ENCODE results near the gene CCDC13.
"Not testable (repeated sequence)": the region's sequence is repeated elsewhere in the genome, so short reads cannot be mapped to it uniquely, and the experiment has no call there.

The CCDC13 gene, protein sequence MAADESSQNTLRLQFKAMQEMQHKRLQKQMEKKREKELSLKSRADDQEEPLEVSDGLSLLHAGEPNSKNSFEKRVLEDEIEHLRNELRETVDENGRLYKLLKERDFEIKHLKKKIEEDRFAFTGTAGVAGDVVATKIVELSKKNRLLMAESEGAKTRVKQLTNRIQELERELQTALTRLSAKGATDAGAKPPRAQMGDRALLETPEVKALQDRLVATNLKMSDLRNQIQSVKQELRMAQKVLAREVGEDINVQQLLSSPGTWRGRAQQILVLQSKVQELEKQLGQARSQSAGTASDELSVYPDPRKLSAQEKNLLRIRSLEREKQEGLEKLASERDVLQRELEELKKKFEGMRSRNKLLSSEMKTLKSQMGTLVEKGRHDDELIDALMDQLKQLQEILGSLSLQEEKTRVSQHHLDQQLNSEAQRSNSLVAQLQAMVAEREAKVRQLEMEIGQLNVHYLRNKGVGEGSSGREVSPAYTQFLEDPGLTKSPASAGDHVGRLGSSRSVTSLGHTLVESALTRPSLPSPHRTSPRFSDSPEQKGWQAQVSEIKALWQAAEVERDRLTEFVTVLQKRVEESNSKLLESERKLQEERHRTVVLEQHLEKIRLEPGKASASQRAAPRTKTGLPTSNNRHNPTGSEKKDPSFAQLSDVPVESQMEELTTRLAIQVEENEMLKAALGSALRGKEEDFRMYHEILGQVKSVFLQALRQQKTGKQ

DNA sequence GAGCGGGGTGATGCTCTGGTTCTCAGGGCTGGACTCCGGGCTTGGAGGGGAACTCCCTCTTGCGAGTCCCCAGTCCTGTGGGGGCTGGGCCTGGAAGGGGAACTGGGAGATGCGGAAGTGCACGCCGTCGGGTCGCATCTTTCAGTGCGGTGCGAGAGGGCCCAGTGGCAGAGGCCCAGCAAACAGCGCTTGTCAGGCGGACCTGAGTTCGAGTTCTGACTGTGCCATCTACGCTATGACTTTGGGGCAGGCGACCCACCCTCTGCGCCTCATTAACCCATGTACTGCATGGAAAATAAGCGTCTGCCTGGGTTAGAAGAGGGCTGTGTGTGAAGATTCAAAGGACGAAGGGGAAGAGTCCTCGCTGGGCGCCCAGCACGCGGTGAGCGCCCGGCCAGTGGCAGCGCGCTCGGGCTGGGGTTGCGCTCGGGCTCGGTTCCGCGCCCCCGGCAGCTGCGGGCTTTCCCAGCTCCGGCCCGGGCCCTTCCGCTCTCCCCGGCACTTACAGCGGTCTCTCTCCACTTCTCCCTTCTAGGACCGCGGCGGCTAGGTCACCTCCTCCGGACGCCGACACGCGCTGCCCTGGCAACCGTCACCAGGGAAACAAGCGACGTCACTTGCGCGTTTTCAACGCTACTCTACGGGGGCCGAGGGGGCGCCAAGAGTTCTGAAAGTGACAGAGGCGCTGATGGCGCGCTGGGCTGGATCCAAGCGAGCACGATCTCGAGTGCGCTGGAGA lies at the start of gene CCDC13:
Gene CCDC13, minus strand, starts transcription at position 584 of the 739 bp plus-strand sequence. CDS start 14,908 bp downstream, outside the sequence.
- no peaks in the 10 kb centered on the region for H3K36me3 Mint-ChIP-seq (ENCODE audit: low read depth)
- H3K27me3 Mint-ChIP-seq = no peaks in the 10 kb centered on the region
- peaks cover 8% of the 10 kb centered on the region for H3K9me3 Mint-ChIP-seq
- peak; percentile 92 for DNase-seq
- peak within 1 kb of the TSS; percentile 87 for H3K4me3 Mint-ChIP-seq
- peaks cover 13% of the 10 kb centered on the region for H3K4me1 Mint-ChIP-seq (ENCODE audit: low read depth)
- peak within 1 kb of the TSS; percentile 87 for H3K27ac Mint-ChIP-seq

DNA sequence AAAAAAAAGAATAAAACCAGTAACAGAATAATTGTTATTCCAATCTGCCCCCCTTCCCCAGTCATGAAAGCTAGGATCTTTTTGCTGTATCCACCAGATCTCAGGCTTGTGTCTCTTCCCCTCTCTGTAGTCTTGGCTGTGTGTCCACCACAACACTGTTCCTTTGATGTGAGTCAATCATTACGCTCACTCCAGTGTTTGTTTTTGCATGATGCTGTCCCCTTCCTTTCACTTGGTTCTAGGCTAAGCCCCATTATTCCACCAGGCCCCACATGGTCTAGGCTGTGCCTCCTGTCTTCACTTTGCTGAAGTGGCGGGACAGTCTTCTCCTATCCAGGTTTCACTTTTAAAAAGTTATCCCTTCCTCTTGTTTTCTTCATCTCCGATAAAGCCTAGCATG lies 49.8 kb upstream of the CCDC13 start:
- no peak for DNase-seq
- Mint-ChIP-seq H3K9me3 (no peaks in the 10 kb centered on the region), H3K4me3 (no peak overlapping the region), H3K36me3 (ENCODE audit: low read depth) (no peaks in the 10 kb centered on the region), H3K4me1 (ENCODE audit: low read depth) (no peaks in the 10 kb centered on the region), H3K27ac (no peak overlapping the region), H3K27me3 (peaks cover 4% of the 10 kb centered on the region)

DNA sequence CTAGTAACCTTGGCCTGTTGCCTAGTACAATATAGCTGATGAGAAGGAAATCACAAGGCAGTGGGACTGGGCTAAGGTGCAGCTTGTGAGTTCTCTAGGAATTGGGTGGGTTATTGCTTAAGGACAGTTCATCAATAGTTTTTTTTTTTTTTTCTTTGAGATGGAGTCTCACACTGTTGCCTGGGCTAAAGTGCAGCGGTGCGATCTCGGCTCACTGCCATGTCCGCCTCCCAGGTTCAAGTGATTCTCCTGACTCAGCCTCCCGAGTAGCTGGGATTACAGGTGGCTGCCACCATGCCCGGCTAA lies 47.6 kb upstream of the CCDC13 start:
- H3K4me3 Mint-ChIP-seq = no peak overlapping the region
- no peak for DNase-seq

DNA sequence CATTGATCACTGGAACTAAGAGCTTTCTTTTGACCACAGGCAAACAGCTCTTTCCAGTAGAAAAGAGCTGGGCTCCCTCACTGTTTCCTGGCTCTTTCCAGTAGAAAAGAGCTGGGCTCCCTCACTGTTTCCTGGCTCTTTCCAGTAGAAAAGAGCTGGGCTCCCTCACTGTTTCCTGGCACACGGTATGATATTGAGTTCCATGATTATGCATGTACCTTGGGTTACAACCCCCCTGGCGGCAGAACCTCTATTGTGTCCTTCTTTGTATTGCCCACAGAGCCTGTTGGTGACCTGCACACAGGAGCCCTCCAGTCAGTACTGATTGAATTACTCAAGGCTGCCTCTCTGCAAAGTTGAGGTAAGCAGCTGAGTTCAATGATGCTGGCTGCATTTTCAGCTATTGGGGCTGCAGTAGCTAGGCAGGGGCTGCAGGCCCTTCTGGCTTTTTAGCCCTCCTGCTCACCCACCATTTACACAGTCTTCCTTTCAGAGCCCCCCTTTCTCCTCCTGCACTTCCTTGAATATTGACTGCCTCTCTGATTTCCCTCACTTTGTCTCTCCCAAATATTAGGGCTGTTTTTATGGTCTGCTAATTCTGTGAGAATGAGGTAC lies 46.4 kb upstream of the CCDC13 start:
- H3K36me3 Mint-ChIP-seq (ENCODE audit: low read depth) = no peaks in the 10 kb centered on the region
- H3K4me1 Mint-ChIP-seq (ENCODE audit: low read depth) = no peaks in the 10 kb centered on the region
- no peak overlapping the region for H3K4me3 Mint-ChIP-seq
- no peaks in the 10 kb centered on the region for H3K27me3 Mint-ChIP-seq
- H3K9me3 Mint-ChIP-seq = no peaks in the 10 kb centered on the region
- H3K27ac Mint-ChIP-seq = no peak overlapping the region
- DNase-seq = no peak

More for the DNA sequence above, 47.6 kb upstream of the CCDC13 start:
- H3K4me1 Mint-ChIP-seq (ENCODE audit: low read depth) = no peaks in the 10 kb centered on the region
- no peak overlapping the region for H3K27ac Mint-ChIP-seq
- H3K9me3 Mint-ChIP-seq = no peaks in the 10 kb centered on the region
- no peaks in the 10 kb centered on the region for H3K36me3 Mint-ChIP-seq (ENCODE audit: low read depth)
- H3K27me3 Mint-ChIP-seq = no peaks in the 10 kb centered on the region

DNA sequence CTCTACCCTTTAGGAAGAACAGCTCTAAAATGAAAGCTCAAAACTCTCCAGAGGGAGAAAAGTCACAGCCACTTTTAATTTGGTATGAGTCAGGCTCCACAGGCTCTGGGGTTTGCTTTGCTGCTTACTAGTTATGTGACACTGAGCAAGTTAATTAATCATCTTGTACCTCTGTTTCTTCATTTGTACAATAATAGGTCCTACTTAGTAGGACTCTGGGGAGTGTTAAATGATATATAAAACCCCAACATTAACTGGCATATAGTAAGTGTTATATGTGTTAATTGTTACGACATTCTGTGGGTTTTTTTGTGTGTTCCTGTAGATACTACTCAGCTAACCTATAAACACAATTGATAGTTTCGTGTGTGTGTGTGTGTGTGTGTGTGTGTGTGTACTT lies 42.8 kb upstream of the CCDC13 start:
- no peaks in the 10 kb centered on the region for H3K27me3 Mint-ChIP-seq

DNA sequence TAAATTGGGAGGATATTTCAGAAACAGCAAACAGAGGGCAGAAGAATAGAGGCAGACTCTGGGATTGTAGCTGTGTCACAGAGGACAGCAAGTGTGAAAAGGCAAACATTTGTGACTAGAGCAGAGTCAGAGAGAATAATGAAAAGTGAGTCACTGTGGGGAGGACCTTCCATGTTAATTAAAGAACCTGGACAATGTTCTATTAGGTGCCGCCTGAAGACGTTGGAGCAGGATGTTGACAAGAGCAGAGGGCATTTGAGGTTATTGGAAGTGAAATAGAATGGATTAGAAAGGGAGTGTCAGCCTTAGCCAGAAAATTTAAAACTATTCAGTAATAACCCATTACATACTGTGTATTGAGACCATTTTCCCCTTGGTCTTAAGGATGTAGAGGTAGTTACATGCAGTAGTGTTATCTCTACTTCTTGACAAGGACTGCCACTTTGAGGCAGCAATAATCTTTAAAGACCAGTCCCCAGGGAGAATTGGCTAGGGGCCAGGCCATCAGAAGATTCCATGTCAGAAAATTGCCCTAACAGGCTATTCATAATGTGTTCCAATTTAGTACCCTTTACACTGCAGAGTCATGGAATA lies 42.0 kb upstream of the CCDC13 start:
- Mint-ChIP-seq H3K4me3 (no peak overlapping the region), H3K27me3 (no peaks in the 10 kb centered on the region), H3K4me1 (ENCODE audit: low read depth) (no peaks in the 10 kb centered on the region), H3K9me3 (no peaks in the 10 kb centered on the region), H3K27ac (no peak overlapping the region), H3K36me3 (ENCODE audit: low read depth) (no peaks in the 10 kb centered on the region)
- no peak for DNase-seq

More for the DNA sequence above, 42.8 kb upstream of the CCDC13 start:
- Mint-ChIP-seq H3K9me3 (no peaks in the 10 kb centered on the region), H3K4me3 (no peak overlapping the region), H3K4me1 (ENCODE audit: low read depth) (no peaks in the 10 kb centered on the region), H3K36me3 (ENCODE audit: low read depth) (no peaks in the 10 kb centered on the region), H3K27ac (no peak overlapping the region)
- no peak for DNase-seq

DNA sequence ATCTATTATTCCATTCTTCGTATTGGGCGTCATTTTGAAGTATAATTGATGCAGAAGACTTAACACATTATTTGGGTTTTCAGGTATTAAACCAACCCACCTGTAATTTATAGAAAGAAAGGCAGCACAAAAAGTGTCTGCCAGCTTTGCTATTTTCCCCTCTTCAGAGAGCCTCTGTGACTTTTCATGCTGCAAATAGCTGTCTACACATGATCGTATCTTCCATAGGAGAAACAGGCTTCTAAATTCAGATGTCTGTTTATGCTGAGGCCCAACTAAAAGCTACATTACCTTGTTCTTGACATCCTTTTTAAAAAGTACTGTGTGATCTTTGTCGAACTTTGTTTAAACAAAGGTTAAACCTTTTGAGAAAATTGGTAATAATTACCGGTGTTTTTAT lies 41.2 kb upstream of the CCDC13 start:
- Mint-ChIP-seq H3K9me3 (no peaks in the 10 kb centered on the region), H3K4me3 (no peak overlapping the region), H3K4me1 (ENCODE audit: low read depth) (no peaks in the 10 kb centered on the region), H3K27me3 (no peaks in the 10 kb centered on the region), H3K36me3 (ENCODE audit: low read depth) (no peaks in the 10 kb centered on the region), H3K27ac (no peak overlapping the region)
- no peak for DNase-seq

DNA sequence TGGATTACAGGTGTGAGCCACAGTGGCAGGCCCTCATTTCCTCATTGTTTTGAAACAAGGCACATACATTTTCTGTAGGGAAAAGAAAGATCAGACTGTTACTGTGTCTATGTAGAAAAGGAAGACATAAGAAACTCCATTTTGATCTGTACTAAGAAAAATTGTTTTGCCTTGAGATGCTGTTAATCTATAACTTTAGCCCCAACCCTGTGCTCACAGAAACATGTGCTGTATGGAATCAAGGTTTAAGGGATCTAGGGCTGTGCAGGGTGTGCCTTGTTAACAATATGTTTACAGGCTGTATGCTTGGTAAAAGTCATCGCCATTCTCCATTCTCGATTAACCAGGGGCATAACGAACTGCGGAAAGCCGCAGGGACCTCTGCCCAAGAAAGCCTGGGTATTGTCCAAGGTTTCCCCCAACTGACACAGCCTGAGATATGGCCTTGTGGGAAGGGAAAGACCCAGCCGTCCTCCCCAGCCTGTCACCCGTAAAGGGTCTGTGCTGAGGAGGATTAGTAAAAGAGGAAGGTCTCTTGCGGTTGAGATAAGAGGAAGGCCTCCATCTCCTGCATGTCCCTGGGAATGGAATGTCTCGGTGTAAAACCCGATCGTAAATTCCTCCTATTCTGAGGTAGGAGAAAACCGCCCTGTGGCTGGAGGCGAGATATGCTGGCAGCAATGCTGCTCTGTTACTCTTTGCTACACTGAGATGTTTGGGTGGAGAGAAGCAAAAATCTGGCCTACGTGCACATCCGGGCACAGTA lies 38.2 kb upstream of the CCDC13 start:
- not testable (repeated sequence) for H3K4me3 Mint-ChIP-seq; H3K27ac Mint-ChIP-seq; H3K4me1 Mint-ChIP-seq (ENCODE audit: low read depth); H3K27me3 Mint-ChIP-seq; H3K36me3 Mint-ChIP-seq (ENCODE audit: low read depth); H3K9me3 Mint-ChIP-seq; DNase-seq

DNA sequence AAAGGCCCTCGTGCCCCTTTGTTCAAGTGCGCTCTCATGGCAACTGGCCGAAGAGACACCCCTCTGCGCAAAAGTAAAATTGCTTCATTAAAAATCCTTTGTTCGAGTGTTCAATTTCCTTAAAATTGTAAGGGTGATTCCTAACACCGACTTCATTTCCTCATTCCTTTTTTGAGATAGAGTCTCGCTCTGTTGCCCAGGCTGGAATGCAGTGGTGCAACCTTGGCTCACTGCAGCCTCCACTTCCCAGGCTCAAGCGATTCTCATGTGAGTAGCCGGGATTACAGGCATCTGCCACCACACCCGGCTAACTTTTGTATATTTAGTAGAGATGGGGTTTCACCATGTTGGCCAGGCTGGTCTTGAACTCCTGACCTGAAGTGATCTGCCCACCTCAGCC lies 37.7 kb upstream of the CCDC13 start:
- peaks cover 11% of the 10 kb centered on the region for H3K27me3 Mint-ChIP-seq
- not testable (repeated sequence) for H3K36me3 Mint-ChIP-seq (ENCODE audit: low read depth); H3K4me3 Mint-ChIP-seq

DNA sequence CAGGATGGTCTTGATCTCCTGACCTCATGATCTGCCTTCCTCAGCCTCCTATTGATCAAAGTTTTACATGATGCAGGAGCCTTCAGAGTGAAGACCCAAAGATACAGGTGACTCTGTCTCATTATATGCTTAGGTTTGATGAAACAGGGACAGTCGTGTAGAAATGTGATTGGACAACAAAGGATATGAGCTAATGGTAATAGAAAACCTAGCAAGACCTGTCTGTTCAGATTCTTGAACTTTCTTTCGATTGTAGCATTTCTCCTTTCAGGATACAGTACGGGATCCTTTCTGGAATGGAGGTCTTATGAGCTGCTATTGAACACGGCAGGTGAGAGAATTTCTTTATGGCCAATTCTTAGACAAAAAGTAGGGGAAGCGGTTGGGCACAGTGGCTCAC lies 36.1 kb upstream of the CCDC13 start, which contains the start of gene ACKR2:
Gene ACKR2, plus strand, starts transcription at position 244 of the 400 bp plus-strand sequence. CDS start 55,058 bp downstream, outside the sequence.
- Mint-ChIP-seq H3K9me3 (no peaks in the 10 kb centered on the region), H3K27ac (no peak within 1 kb of the TSS), H3K36me3 (ENCODE audit: low read depth) (peaks cover under 1% of the 10 kb centered on the region), H3K4me1 (ENCODE audit: low read depth) (peaks cover 8% of the 10 kb centered on the region), H3K27me3 (peaks cover 18% of the 10 kb centered on the region), H3K4me3 (no peak within 1 kb of the TSS)
- DNase-seq = no peak

More for the DNA sequence above, 37.7 kb upstream of the CCDC13 start:
- not testable (repeated sequence) for H3K9me3 Mint-ChIP-seq; DNase-seq; H3K27ac Mint-ChIP-seq; H3K4me1 Mint-ChIP-seq (ENCODE audit: low read depth)

DNA sequence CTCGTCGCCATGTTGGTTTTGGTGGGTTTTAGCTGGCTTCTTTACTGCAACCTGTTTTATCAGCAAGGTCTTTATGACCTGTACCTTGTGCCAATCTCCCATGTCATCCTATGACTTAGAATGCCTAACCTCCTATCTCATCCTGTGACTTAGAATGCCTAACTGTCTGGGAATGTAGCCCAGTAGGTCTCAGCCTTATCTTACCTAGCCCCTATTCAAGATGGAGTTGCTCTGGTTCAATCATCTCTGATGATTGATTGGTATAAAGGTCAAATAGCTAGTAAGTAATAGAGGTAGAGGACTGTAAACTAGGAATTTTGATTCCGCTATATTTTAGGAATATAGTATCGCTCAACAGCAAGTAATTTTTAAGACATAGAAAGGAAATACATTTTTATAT lies 34.9 kb upstream of the CCDC13 start:
- H3K4me3 Mint-ChIP-seq = no peak overlapping the region
- H3K27ac Mint-ChIP-seq = no peak overlapping the region
- no peak for DNase-seq
- H3K9me3 Mint-ChIP-seq = no peaks in the 10 kb centered on the region
- H3K36me3 Mint-ChIP-seq (ENCODE audit: low read depth) = peaks cover 14% of the 10 kb centered on the region
- peaks cover 18% of the 10 kb centered on the region for H3K27me3 Mint-ChIP-seq
- H3K4me1 Mint-ChIP-seq (ENCODE audit: low read depth) = peaks cover 12% of the 10 kb centered on the region

DNA sequence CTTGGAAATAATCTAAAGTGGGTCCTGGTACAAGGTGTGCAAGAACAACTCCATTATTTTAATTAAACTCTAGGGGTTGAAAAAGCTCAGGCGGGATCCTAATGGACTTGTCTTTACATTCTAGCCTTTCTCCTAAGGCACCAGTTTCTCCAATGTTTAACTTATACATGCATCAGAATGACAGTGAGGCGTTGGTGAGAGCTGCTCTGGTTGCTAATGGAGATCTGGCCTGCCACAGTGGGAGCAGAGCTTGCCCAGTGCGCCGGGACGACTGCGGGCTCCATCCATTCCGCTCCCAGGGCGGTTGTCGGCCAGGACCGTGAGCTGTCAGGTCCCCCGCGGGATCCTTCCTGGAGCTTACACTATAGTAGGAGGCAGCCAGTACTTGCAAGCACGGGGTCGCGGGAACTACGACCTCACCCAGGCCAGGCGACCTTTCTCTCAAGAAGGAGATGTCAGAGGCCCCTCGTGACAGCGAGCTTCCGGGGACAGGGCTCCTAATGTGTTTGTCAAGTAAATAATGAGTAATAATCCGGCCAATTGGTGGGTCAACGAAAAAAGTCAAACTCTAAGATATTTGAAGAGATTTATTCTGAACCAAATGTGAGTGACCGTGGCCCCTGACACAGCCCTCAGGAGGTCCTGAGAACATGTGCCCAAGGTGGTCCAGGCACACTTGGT lies 32.2 kb upstream of the CCDC13 start:
- DNase-seq = no peak
- Mint-ChIP-seq H3K27me3 (peaks cover 18% of the 10 kb centered on the region), H3K27ac (no peak overlapping the region), H3K4me3 (peak overlapping the region; percentile 98), H3K9me3 (no peaks in the 10 kb centered on the region), H3K4me1 (ENCODE audit: low read depth) (peaks cover 34% of the 10 kb centered on the region), H3K36me3 (ENCODE audit: low read depth) (peaks cover 34% of the 10 kb centered on the region)

DNA sequence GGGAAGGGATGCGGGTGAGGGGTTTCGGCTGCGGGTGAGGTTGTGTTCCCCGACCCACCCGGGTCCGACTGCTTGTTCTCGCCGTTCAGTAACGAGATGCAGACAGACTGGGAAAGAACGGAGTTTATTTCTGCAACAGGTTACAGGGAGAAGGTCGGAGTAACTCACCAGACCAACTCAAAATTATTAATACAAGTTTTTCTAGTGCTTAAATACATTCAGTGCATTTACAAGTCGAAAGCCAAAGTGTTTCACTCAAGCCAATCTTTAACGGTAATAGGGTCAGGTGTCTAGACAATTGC lies 31.7 kb upstream of the CCDC13 start:
- H3K9me3 Mint-ChIP-seq = no peaks in the 10 kb centered on the region
- DNase-seq = no peak
- peaks cover 35% of the 10 kb centered on the region for H3K4me1 Mint-ChIP-seq (ENCODE audit: low read depth)
- H3K27ac Mint-ChIP-seq = peak overlapping the region; percentile 95
- peaks cover 36% of the 10 kb centered on the region for H3K36me3 Mint-ChIP-seq (ENCODE audit: low read depth)
- H3K4me3 Mint-ChIP-seq = peak overlapping the region; percentile 98
- peaks cover 18% of the 10 kb centered on the region for H3K27me3 Mint-ChIP-seq

Data from activated T-cell treated with anti-CD3 and anti-CD28 coated beads, Interleukin-2, amount 50 U/mL, for 24 hours (primary cell).